H4 (cell line): ENCODE measurements around the gene FOXP2. TPM values are rescaled to one million over a fixed set of nuclear protein-coding genes. Genes with fewer than 3 reads are reported as not detected.

Source experiments
- DNase-seq: peaks from one replicate; pipeline ENCODE4 v3.0.0-alpha.2; 2015; ENCODE audit warnings: low spot score
- total RNA-seq: library from RNA; depleted of rRNA; stranded (reverse); fragments of >200 nt; shearing (Covaris generic); gene quantifications from 2 replicates; pipeline ENCODE4 v1.2.3, GENCODE V29; 2014

Gene FOXP2
- total RNA-seq, 1 experiment from 2014 or later, result 1.7 TPM

- no peak for DNase-seq
Measured at GRCh38 chr7:114715907-114716306, 301.3 kb downstream of the FOXP2 start.

GRCh38 chr7:114718861-114719260 lies 304.2 kb downstream of the FOXP2 start:
- DNase-seq, result no peak

- no peak for DNase-seq
Measured at GRCh38 chr7:114720725-114721124, 306.1 kb downstream of the FOXP2 start.

- no peak for DNase-seq
Measured at GRCh38 chr7:114722562-114722961, 307.9 kb downstream of the FOXP2 start.

GRCh38 chr7:114723308-114723707 lies 308.7 kb downstream of the FOXP2 start:
- DNase-seq, result no peak

- no peak for DNase-seq
Measured at GRCh38 chr7:114740095-114740494, 325.5 kb downstream of the FOXP2 start.

GRCh38 chr7:114740941-114741340 lies 326.3 kb downstream of the FOXP2 start:
- no peak for DNase-seq

- DNase-seq, result no peak
Measured at GRCh38 chr7:114741911-114742310, 327.3 kb downstream of the FOXP2 start.
